Esophagus muscularis mucosa (tissue), 4 donors: ENCODE measurements around the gene MAGI1.

Source experiments
- CTCF ChIP-seq, 3 experiments: fragments of 200-600 bp in 2 of 3; fragments of 450-650 bp in 1 of 3; sonication (generic) in 2 of 3; IDR thresholded peaks; one replicate each; pipeline ENCODE4 v1.5.1; 2017 to 2019; ENCODE audit warnings: antibody characterized with exemption in 3 of 3, mild to moderate bottlenecking in 2 of 3, moderate library complexity in 1 of 3
- EP300 ChIP-seq: sonication (generic); formaldehyde crosslinking; IDR thresholded peaks from one replicate; pipeline ENCODE4 v1.6.1; 2017; ENCODE audit warnings: antibody characterized with exemption
- POLR2A ChIP-seq: fragments of 450-650 bp; IDR thresholded peaks from one replicate; pipeline ENCODE4 v1.6.1; 2017; ENCODE audit warnings: antibody characterized with exemption, moderate library complexity, mild to moderate bottlenecking, low read depth
- POLR2AphosphoS5 ChIP-seq, 2 donors: sonication (generic); formaldehyde crosslinking; IDR thresholded peaks; one replicate each; pipeline ENCODE4 v1.6.1; 2017; ENCODE audit warnings: antibody characterized with exemption in 2 of 2

GRCh38 chr3:65788461-65788860, 250.3 kb downstream of the MAGI1 start:
- TF ChIP-seq CTCF (IDR thresholded peaks at IDR 0.05) (no peak), POLR2A (no peak), POLR2AphosphoS5 (IDR thresholded peaks at IDR 0.05) (no peak), EP300 (no peak)
